Breast epithelium (tissue), 3 donors: ENCODE data around the gene INTS6L.

Experiments
- POLR2A ChIP-seq: fragments of 450-650 bp; IDR thresholded peaks from one replicate; pipeline ENCODE4 v1.6.1; 2016; ENCODE audit warnings: antibody characterized with exemption, mild to moderate bottlenecking, moderate library complexity
- TF ChIP-seq, protein P1 (sequence below), 3 donors: fragments of 450-650 bp; IDR thresholded peaks; one replicate each; pipeline ENCODE4 v1.5.1; 2016 to 2017; ENCODE audit warnings: antibody characterized with exemption in 3 of 3, mild to moderate bottlenecking in 3 of 3, moderate library complexity in 3 of 3

- TF ChIP-seq, protein P1, sequence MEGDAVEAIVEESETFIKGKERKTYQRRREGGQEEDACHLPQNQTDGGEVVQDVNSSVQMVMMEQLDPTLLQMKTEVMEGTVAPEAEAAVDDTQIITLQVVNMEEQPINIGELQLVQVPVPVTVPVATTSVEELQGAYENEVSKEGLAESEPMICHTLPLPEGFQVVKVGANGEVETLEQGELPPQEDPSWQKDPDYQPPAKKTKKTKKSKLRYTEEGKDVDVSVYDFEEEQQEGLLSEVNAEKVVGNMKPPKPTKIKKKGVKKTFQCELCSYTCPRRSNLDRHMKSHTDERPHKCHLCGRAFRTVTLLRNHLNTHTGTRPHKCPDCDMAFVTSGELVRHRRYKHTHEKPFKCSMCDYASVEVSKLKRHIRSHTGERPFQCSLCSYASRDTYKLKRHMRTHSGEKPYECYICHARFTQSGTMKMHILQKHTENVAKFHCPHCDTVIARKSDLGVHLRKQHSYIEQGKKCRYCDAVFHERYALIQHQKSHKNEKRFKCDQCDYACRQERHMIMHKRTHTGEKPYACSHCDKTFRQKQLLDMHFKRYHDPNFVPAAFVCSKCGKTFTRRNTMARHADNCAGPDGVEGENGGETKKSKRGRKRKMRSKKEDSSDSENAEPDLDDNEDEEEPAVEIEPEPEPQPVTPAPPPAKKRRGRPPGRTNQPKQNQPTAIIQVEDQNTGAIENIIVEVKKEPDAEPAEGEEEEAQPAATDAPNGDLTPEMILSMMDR (IDR thresholded peaks at IDR 0.05), result no peak
- TF ChIP-seq POLR2A, result no peak
These were observed 64.7 kb downstream of the INTS6L start for GRCh38 chrX:135585153-135585552.
